ENCODE data around the gene RRM2.

RRM2 gene

GRCh38 chr2:10135296-10136089 lies 13.0 kb downstream of the RRM2 start:
- POLR2A ChIA-PET, result interaction anchor here (0.6 to 1.2 kb wide), 3 partner anchors 23 to 300 kb away, joined by 3 to 4 read pairs (median 3); no protein-coding TSS in a partner anchor
- TF ChIP-seq ZNF776 (tag by site-specific recombination; IDR thresholded peaks at IDR 0.05; ENCODE audit: borderline replicate concordance) (no peak), PRDM6 (tag by site-specific recombination; IDR thresholded peaks at IDR 0.05) (peak; percentile 94), ZNF133 (tag by site-specific recombination; IDR thresholded peaks at IDR 0.05) (no peak), ZNF266 (tag by site-specific recombination; IDR thresholded peaks at IDR 0.05; ENCODE audit: low read depth) (no peak), ZSCAN5A (tag by site-specific recombination; IDR thresholded peaks at IDR 0.05) (no peak), SCRT1 (tag by site-specific recombination; IDR thresholded peaks at IDR 0.05; ENCODE audit: borderline replicate concordance) (0 out of 2 replicates have a peak, but pooled peaks have one; percentile 17), ZSCAN4 (tag by site-specific recombination; IDR thresholded peaks at IDR 0.05) (no peak), ATF2 (tag by site-specific recombination; IDR thresholded peaks at IDR 0.05; ENCODE audit: low read depth) (no peak), ZNF391 (tag by site-specific recombination; IDR thresholded peaks at IDR 0.05; ENCODE audit: borderline replicate concordance, low read depth) (peak; percentile 39; the same call in 1 of the 2 replicates), KLF10 (tag by site-specific recombination; IDR thresholded peaks at IDR 0.05) (peak; percentile 27; the same call in 1 of the 2 replicates), WT1 (tag by site-specific recombination; IDR thresholded peaks at IDR 0.05) (peak; percentile 65), GFI1B (tag by site-specific recombination; IDR thresholded peaks at IDR 0.05) (no peak), ZNF843 (tag by site-specific recombination; IDR thresholded peaks at IDR 0.05) (peak; percentile 76), MZF1 (tag by site-specific recombination; IDR thresholded peaks at IDR 0.05; ENCODE audit: borderline replicate concordance) (no peak), SCRT2 (tag by site-specific recombination; IDR thresholded peaks at IDR 0.05) (peak; percentile 42; the same call in 1 of the 2 replicates), ZBTB49 (tag by site-specific recombination; IDR thresholded peaks at IDR 0.05; ENCODE audit: low read depth) (no peak), AEBP2 (tag by site-specific recombination; IDR thresholded peaks at IDR 0.05; ENCODE audit: borderline replicate concordance) (no peak), TRIM28 (IDR thresholded peaks at IDR 0.05; ENCODE audit: borderline replicate concordance, low read length) (no peak), INSM2 (tag by site-specific recombination; IDR thresholded peaks at IDR 0.05) (peak; percentile 83), ZNF639 (tag by site-specific recombination; IDR thresholded peaks at IDR 0.05) (peak; percentile 92)

More at GRCh38 chr2:10135296-10136089, 13.0 kb downstream of the RRM2 start:
- Histone ChIP-seq H3K4me1 (ENCODE audit: control insufficient read depth, insufficient read depth, low read length) (peaks cover 8% of the 10 kb centered on the region; the same call in 1 of the 2 replicates), H3K4me3 (ENCODE audit: low read depth, low read length) (no peak overlapping the region), H3K27ac (ENCODE audit: extremely low read depth, low read depth, low read length) (0 out of 2 replicates have a peak overlapping the region, but pooled peaks have one; percentile 11), H3K9me3 (ENCODE audit: control insufficient read depth, insufficient read depth, low read depth, low read length) (no peaks in the 10 kb centered on the region), H3K36me3 (ENCODE audit: control insufficient read depth in 2 of 2, insufficient read depth in 1 of 2, low read length in 2 of 2) (peaks cover 11 to 32% of the 10 kb centered on the region in 2 experiments)
- CTCF ChIA-PET, result interaction anchor here (1.0 to 4.9 kb wide), 2 partner anchors 273 to 299 kb away, joined by 4 to 24 read pairs; no protein-coding TSS in a partner anchor

All from HEK293 (cell line).